ENCODE data around the gene IFITM2.

DNA sequence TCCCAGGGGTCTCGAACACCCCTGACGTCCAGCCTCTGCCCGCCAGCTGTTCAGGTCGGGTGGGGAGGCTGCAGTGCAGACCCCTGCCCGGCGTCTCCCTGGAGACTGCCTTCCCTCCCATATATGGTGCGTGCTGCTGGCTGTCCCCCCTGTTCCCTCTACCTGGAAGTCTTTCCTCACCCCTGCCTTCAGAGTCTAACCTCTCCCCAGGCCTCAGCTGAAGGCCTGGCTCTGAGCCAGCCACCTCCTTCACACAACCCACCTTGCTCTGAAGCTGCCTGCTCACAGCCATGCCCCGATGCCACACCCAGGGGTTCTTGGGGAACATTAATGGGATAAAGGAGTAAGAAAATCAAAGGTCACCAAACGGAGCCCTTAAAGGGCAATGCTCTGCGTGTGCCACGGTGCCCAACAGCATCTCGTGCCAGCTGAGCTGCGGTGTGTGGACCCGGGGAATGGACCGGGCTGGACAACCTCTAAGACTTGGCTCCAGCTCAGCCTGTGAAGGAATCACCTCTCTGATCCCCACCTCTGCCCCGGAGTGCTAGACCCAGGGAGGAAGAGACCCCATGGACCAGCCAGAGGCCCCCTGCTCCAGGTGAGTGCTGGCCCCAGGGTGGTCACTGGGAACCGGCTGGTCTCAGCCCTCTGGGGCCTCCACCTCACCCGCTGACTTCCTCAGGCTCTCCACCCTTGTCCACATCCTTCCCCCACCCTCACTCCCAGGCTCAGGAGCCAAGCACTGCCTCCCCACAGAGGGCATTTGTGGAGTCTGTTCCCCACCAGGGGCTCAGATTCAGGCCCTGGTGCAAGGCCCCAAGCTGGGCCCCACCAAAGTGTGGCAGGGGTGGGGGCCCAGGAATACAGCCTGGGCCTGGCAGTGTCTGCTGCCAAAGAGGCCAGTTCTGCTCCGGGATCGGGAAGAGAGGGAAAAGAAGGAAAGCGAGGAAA is 29.3 kb upstream of the IFITM2 start, which contains the start of gene NLRP6:
- no peak for TF ChIP-seq CTCF (IDR thresholded peaks at IDR 0.05)
- no peak for TF ChIP-seq POLR2A (IDR thresholded peaks at IDR 0.05)

Data from uterus (tissue), 2 donors.